Mammary epithelial cell (primary cell): ENCODE results near the gene TRAPPC10.
"Not testable (repeated sequence)": the region's sequence is repeated elsewhere in the genome, so short reads cannot be mapped to it uniquely, and the experiment has no call there.

Experiments
- EZH2 ChIP-seq: IDR thresholded peaks from 2 replicates; pipeline ENCODE4 v1.6.1; 2012; ENCODE audit warnings: low read length, inconsistent platforms, borderline replicate concordance
- TF ChIP-seq, protein P1 (sequence below), 2 donors: IDR thresholded peaks in 1 of 2; conservative IDR thresholded peaks in 1 of 2; 2 replicates each; pipeline ENCODE4 v1.5.1; 2011 to 2012; ENCODE audit warnings: inconsistent platforms in 2 of 2, low read length in 2 of 2, mild to moderate bottlenecking in 2 of 2, control low read depth in 1 of 2, low read depth in 1 of 2; ENCODE audit not compliant: insufficient read depth in 1 of 2; ENCODE audit errors: extremely low read depth in 1 of 2

DNA sequence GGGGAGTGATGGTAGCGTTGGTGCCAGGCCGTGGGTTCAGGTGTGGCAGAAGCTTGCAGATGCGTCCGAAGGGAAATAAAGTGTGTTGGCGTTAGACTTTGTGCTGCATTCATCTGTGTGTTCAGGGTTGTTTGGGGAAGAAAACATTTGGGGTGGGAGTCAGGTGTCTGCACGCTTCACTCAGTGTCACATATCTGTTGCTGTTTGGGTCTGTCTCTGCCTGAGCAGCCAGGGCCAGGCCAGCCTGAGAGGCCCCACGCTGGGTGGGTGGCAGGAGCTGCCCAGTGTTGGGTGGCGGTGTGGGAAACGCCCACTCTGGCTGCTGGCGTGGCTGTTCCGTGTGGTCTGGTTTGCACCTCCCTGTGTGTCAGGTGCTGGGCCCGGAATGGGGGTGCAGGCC, 133.5 kb downstream of the TRAPPC10 start:
- not testable (repeated sequence) for TF ChIP-seq EZH2
- TF ChIP-seq, protein P1, sequence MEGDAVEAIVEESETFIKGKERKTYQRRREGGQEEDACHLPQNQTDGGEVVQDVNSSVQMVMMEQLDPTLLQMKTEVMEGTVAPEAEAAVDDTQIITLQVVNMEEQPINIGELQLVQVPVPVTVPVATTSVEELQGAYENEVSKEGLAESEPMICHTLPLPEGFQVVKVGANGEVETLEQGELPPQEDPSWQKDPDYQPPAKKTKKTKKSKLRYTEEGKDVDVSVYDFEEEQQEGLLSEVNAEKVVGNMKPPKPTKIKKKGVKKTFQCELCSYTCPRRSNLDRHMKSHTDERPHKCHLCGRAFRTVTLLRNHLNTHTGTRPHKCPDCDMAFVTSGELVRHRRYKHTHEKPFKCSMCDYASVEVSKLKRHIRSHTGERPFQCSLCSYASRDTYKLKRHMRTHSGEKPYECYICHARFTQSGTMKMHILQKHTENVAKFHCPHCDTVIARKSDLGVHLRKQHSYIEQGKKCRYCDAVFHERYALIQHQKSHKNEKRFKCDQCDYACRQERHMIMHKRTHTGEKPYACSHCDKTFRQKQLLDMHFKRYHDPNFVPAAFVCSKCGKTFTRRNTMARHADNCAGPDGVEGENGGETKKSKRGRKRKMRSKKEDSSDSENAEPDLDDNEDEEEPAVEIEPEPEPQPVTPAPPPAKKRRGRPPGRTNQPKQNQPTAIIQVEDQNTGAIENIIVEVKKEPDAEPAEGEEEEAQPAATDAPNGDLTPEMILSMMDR (conservative IDR thresholded peaks at IDR 0.05 in 1 of 2, IDR thresholded peaks at IDR 0.05 in 1 of 2; ENCODE audit: extremely low read depth in 1 of 2, insufficient read depth in 1 of 2, low read depth in 1 of 2, low read length in 2 of 2), result not testable (repeated sequence)
